ENCODE data around the gene CCNG1.

- TF ChIP-seq SUZ12 (IDR thresholded peaks at IDR 0.05; ENCODE audit: extremely low read depth, insufficient read depth, insufficient read length) (no peak), ZNF274 (IDR thresholded peaks at IDR 0.05; ENCODE audit: low read depth, low read length) (no peak), YY1 (IDR thresholded peaks at IDR 0.05; ENCODE audit: insufficient read depth, insufficient read length) (no peak)
These were observed 16.3 kb downstream of the CCNG1 start for GRCh38 chr5:163453705-163454104.

Data from NT2/D1 (cell line).